Neuronal stem cell (in vitro differentiated cells): ENCODE measurements around the gene TYMP.

Experiments
- DNase-seq: peaks from one replicate; pipeline ENCODE4 v3.0.0-alpha.2; 2013; ENCODE audit warnings: low spot score
- H2AFZ ChIP-seq: one replicate; pipeline ENCODE4 v1.6.1; 2013; ENCODE audit warnings: mild to moderate bottlenecking, low read length, inconsistent platforms
- H2AK5ac ChIP-seq: 2 replicates; pipeline ENCODE4 v1.6.1; 2013; ENCODE audit warnings: low read depth, mild to moderate bottlenecking, inconsistent platforms, low read length, moderate library complexity, mixed read lengths
- H2BK120ac ChIP-seq: 2 replicates; pipeline ENCODE4 v1.6.1; 2013; ENCODE audit warnings: low read depth, mild to moderate bottlenecking, inconsistent platforms, low read length, moderate library complexity, mixed read lengths
- H2BK12ac ChIP-seq: one replicate; pipeline ENCODE4 v1.6.1; 2013; ENCODE audit warnings: low read length, inconsistent platforms
- H2BK15ac ChIP-seq: 2 replicates; pipeline ENCODE4 v1.6.1; 2013; ENCODE audit warnings: mild to moderate bottlenecking, low read length, inconsistent platforms, mixed read lengths
- H2BK5ac ChIP-seq: one replicate; pipeline ENCODE4 v1.6.1; 2013; ENCODE audit warnings: inconsistent platforms, mild to moderate bottlenecking, low read length, moderate library complexity
- H3K14ac ChIP-seq: one replicate; pipeline ENCODE4 v1.6.1; 2013; ENCODE audit warnings: low read length, inconsistent platforms
- H3K18ac ChIP-seq: 2 replicates; pipeline ENCODE4 v1.6.1; 2013; ENCODE audit warnings: low read length, inconsistent platforms
- H3K23ac ChIP-seq: 2 replicates; pipeline ENCODE4 v1.6.1; 2013; ENCODE audit warnings: low read depth, mild to moderate bottlenecking, mixed read lengths, low read length, inconsistent platforms; ENCODE audit not compliant: poor library complexity
- H3K27ac ChIP-seq: replicated peaks from 3 replicates; pipeline ENCODE4 v1.5.1; 2013; ENCODE audit warnings: low read length, inconsistent platforms
- H3K27me3 ChIP-seq, 3 experiments: 2 replicates each; pipeline ENCODE4 v1.6.1; 2013; ENCODE audit warnings: low read length in 3 of 3, mild to moderate bottlenecking in 2 of 3, inconsistent platforms in 1 of 3, low read depth in 1 of 3, mixed read lengths in 1 of 3, moderate library complexity in 1 of 3; ENCODE audit not compliant: control insufficient read depth in 3 of 3, insufficient read depth in 3 of 3
- H3K36me3 ChIP-seq, 2 donors: replicated peaks in 1 of 2; 2 replicates each; pipeline ENCODE4 v1.6.1; 2013; ENCODE audit warnings: low read length in 2 of 2; ENCODE audit not compliant: control insufficient read depth in 2 of 2, insufficient read depth in 2 of 2
- H3K4ac ChIP-seq: 2 replicates; pipeline ENCODE4 v1.6.1; 2013; ENCODE audit warnings: inconsistent platforms, mild to moderate bottlenecking, low read length, moderate library complexity
- H3K4me1 ChIP-seq, 2 donors: 1 replicate in 1 of 2; 2 replicates in 1 of 2; pipeline ENCODE4 v1.6.1; 2013; ENCODE audit warnings: low read length in 2 of 2, low read depth in 1 of 2; ENCODE audit not compliant: control insufficient read depth in 2 of 2, insufficient read depth in 1 of 2
- H3K4me2 ChIP-seq: one replicate; pipeline ENCODE4 v1.6.1; 2013; ENCODE audit warnings: mild to moderate bottlenecking, low read length, inconsistent platforms; ENCODE audit not compliant: insufficient read depth, poor library complexity, severe bottlenecking
- H3K4me3 ChIP-seq, 2 donors: 2 replicates each; pipeline ENCODE4 v1.5.1; 2013; ENCODE audit warnings: low read length in 2 of 2, mild to moderate bottlenecking in 2 of 2, inconsistent platforms in 1 of 2, moderate library complexity in 1 of 2
- H3K79me1 ChIP-seq: one replicate; pipeline ENCODE4 v1.6.1; 2013; ENCODE audit warnings: low read depth, mild to moderate bottlenecking, inconsistent platforms, low read length, moderate library complexity
- H3K9ac ChIP-seq: one replicate; pipeline ENCODE4 v1.6.1; 2013; ENCODE audit warnings: mild to moderate bottlenecking, low read depth, low read length, inconsistent platforms; ENCODE audit not compliant: poor library complexity
- H3K9me3 ChIP-seq, 2 donors: replicated peaks in 1 of 2; 2 replicates each; pipeline versions ENCODE3 to v1.6.1; 2013; ENCODE audit warnings: low read length in 2 of 2, mild to moderate bottlenecking in 2 of 2, inconsistent platforms in 1 of 2, low read depth in 1 of 2, mixed read lengths in 1 of 2, moderate library complexity in 1 of 2; ENCODE audit not compliant: control insufficient read depth in 2 of 2, insufficient read depth in 1 of 2
- H4K8ac ChIP-seq: one replicate; pipeline ENCODE4 v1.6.1; 2013; ENCODE audit warnings: low read depth, mild to moderate bottlenecking, inconsistent platforms, low read length, moderate library complexity
- H4K91ac ChIP-seq: one replicate; pipeline ENCODE4 v1.6.1; 2013; ENCODE audit warnings: low read length, low read depth, mild to moderate bottlenecking, inconsistent platforms; ENCODE audit not compliant: poor library complexity
- WGBS, 2 donors: extraction: QIAGEN DNeasy Blood & Tissue Kit; methylation state at CpG; one replicate each; pipeline ENCODE4 v1.1.7; 2013; ENCODE audit warnings: missing lambda C conversion rate in 2 of 2, mixed read lengths in 1 of 2; ENCODE audit not compliant: insufficient read length in 2 of 2, insufficient replicate concordance in 1 of 2; ENCODE audit errors: extremely low coverage in 2 of 2; 5-methylcytosine and 5-hydroxymethylcytosine counted together

The TYMP gene

DNA sequence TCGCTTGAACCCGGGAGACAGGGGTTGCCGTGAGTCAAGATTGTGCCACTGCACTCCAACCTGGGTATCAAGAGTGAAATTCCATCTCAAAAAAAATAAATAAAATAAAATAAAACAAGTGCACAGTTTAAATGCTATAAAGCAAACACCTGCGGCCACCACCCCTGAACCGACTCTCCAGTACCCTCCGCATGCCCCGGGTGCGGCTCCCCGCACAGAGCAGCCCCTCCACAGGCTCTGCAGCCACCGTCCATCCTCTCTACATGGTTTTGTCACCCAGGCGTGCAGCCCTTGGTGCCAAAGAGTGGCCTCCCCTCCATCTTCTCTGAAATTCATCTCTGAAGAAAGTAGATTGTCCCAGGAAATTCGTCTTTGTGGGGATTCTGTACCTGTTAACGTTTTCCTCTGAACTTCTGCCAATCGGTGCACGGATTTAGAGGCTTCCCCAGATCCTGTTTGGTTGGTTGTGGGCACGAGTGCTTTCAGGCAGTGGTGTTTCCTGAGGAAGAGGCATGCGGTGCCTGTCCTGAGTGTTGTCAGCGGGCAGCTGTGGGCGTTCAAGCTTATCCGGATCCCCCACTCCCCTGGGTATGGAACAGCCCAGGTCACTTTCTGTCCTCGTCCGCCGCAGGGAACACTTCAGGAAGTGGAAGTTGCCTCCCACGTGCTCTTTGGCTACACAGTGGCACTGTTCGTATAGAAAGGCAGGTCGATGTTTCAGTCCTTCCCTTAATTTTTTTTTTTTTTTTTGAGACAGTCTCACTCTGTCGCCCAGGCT, 39.1 kb downstream of the TYMP start:
- DNase-seq = no peak
- H4K91ac ChIP-seq = no peak overlapping the region
- no peaks in the 10 kb centered on the region for H3K4me1 ChIP-seq
- H4K8ac ChIP-seq = no peak overlapping the region
- H3K36me3 ChIP-seq = no peaks in the 10 kb centered on the region
- no peak overlapping the region for H3K9ac ChIP-seq
- H3K4me3 ChIP-seq = no peak overlapping the region
- no peak overlapping the region for H3K4ac ChIP-seq
- no peak overlapping the region for H2BK5ac ChIP-seq
- H3K14ac ChIP-seq = no peak overlapping the region
- peak overlapping the region; percentile 43 for H2AK5ac ChIP-seq
- H2BK120ac ChIP-seq = no peak overlapping the region
- H3K23ac ChIP-seq = no peak overlapping the region
- H2AFZ ChIP-seq = peak overlapping the region; percentile 49
- no peak overlapping the region for H3K18ac ChIP-seq
- H2BK12ac ChIP-seq = no peak overlapping the region
- H3K27me3 ChIP-seq = peaks cover 0 to 25% (median 0%) of the 10 kb centered on the region in 3 experiments
- no peaks in the 10 kb centered on the region for H3K79me1 ChIP-seq
- no CpG with 5 or more reads among the region's 27 CpGs for WGBS, 2 donors
- no peak overlapping the region for H3K27ac ChIP-seq
- no peak overlapping the region for H2BK15ac ChIP-seq
- no peak overlapping the region for H3K4me2 ChIP-seq
- no peaks in the 10 kb centered on the region for H3K9me3 ChIP-seq

- no CpG with 5 or more reads among the region's 31 CpGs for WGBS, 2 donors
- Histone ChIP-seq H3K4me1 (no peaks in the 10 kb centered on the region), H4K8ac (no peak overlapping the region), H3K36me3 (no peaks in the 10 kb centered on the region), H2BK120ac (no peak overlapping the region), H3K79me1 (no peaks in the 10 kb centered on the region), H3K4ac (peak overlapping the region; percentile 23), H2BK5ac (no peak overlapping the region), H2AK5ac (peak overlapping the region; percentile 94), H3K4me3 (no peak overlapping the region), H2AFZ (no peak overlapping the region), H3K4me2 (no peak overlapping the region), H3K27ac (no peak overlapping the region), H3K23ac (no peak overlapping the region), H3K27me3 (peaks cover 0 to 30% (median 0%) of the 10 kb centered on the region in 3 experiments), H3K14ac (peak overlapping the region; percentile 56), H3K9ac (peak overlapping the region; percentile 44), H2BK15ac (peak overlapping the region; percentile 75), H2BK12ac (no peak overlapping the region), H3K9me3 (no peaks in the 10 kb centered on the region), H3K18ac (peak overlapping the region; percentile 76), H4K91ac (no peak overlapping the region)
- DNase-seq = no peak
Observed at GRCh38 chr22:50489363-50490243, 40.2 kb downstream of the TYMP start.

GRCh38 chr22:50488886-50489285, 40.9 kb downstream of the TYMP start:
- no CpG with 5 or more reads among the region's 19 CpGs for WGBS, 2 donors
- Histone ChIP-seq H3K4me1 (no peaks in the 10 kb centered on the region), H3K4me3 (no peak overlapping the region), H3K23ac (peak overlapping the region; percentile 65), H3K9me3 (no peaks in the 10 kb centered on the region), H3K27ac (no peak overlapping the region), H3K18ac (no peak overlapping the region), H2BK120ac (no peak overlapping the region), H3K4me2 (no peak overlapping the region), H2AFZ (no peak overlapping the region), H3K14ac (peak overlapping the region; percentile 8), H3K9ac (peak overlapping the region; percentile 21), H2AK5ac (peak overlapping the region; percentile 94), H3K4ac (no peak overlapping the region), H2BK5ac (no peak overlapping the region), H2BK15ac (no peak overlapping the region), H4K8ac (no peak overlapping the region), H3K36me3 (no peaks in the 10 kb centered on the region), H4K91ac (no peak overlapping the region), H2BK12ac (no peak overlapping the region), H3K79me1 (no peaks in the 10 kb centered on the region), H3K27me3 (peaks cover 0 to 36% (median 0%) of the 10 kb centered on the region in 3 experiments)
- no peak for DNase-seq
